CD4-positive, alpha-beta T cell treated with Interleukin-1 beta for 1 hour (primary cell): ENCODE measurements around the gene TTC23.
A peak's percentile ranks its signal among the peaks of the same experiment; 100 is the strongest.
"Not testable (repeated sequence)": the region's sequence is repeated elsewhere in the genome, so short reads cannot be mapped to it uniquely, and the experiment has no call there.

Source experiments
- DNase-seq, 2 donors: peaks; one replicate each; pipeline ENCODE4 v3.0.0-alpha.2; 2020 to 2022

TTC23 gene

DNA sequence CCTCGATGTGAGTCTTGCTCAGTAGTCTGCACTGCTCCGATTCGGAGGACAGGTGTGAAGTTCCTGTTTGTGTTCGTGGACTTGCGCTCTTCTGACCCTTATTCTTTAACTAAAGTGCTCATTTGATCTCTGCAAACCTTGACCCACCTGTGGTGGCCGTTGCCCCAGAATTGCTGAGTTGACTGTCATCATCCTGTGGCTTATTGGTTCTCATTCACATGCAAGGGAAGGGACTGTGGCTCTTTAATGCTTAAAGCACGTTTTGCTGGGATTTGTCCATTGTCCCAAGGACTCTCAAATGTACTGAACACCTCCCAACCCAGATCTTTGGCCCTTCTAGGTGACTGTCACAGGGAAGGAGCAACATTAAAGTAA, 131.1 kb downstream of the TTC23 start:
- no peak for DNase-seq

DNA sequence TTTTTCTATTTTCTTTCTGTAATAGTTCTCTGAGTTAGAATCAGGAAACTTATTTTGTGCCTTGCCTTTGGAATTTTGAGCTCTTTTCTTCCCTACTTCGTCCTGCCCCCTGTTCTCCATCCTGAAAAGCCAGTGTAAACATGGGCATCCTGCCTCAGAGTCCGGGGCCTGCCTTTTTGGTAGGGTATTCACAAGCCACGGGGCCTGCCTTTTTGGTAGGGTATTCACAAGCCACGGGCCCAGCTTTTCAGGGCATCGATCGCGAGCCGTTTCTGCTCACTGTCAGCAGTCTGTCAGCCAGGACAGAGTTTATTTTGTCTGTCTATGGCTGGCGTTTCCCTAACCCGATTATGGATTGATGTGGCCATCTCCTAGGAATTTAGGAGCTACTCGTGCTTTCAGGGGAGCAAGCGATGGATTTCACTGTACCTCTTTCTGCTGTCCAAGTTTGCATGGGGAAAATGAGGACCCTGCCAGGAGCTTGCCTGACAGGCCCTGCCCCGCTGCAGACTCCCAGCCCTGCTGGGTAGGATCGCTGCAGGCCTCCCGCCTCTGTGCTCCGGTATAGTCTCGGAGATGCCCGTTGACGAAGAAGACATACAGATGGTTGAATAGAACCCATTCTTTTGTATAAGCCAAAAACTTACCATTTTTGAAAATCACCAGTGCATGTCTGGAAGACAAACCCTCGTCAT, 131.7 kb downstream of the TTC23 start:
- no peak for DNase-seq

DNA sequence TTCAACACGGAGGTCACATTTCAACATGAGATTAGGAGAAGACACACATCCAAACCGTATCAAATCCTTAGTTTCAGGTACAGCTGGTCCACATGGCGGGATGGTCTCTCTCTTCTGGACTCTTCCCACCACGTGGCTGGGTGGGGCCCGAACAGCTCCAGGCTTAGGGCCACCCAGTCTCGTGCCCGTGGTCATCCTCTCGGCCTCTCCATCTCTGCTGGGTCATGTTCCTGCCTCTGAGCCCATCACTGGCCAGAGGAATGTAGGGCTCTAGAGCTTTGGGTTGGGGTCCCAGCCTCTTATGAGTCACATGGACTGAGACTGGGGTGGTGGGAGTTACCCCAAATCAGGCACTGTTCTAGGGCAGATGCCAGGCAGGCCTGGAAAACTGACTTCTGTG, 132.3 kb downstream of the TTC23 start:
- no peak for DNase-seq

DNA sequence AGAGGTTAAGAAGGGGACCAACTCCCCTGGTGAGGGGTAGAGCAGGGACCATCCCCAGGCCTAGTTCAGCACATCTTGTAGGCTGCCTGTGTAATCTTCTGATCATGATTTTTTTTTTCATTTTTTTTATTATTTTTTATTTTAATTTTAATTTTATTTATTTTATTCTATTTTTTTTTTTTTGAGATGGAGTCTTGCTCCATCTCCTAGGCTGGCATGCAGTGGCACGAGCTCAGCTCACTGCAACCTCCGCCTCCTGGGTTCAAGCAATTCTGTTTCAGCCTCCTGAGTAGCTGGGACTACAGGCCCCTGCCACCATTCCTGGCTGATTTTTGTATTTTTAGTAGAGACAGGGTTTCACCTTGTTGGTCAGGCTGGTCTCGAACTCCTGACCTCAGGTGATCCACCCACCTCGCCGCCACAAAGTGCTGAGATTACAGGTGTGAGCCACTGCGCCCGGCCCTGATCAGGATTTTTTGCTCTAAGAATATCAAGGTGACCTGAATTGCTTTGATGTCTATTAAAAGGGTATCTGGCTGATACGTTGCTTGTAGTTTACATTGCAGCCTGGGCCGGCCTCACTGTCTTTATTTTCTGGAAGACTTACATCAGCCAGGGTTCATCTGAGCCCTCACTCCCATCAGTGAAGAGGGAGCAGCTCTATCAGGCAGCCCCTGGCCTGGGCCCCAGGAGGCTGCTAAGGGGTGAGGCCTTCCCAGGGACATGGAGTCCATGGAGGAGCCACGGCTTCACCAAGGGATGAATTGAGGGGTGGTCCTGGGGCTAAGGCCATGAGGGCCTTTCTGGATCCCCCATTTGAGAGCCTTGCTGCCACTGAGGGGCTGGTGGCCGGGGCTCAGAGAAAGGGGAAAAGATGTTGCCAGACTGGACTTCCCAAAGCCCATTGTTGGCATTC, 133.8 kb downstream of the TTC23 start:
- no peak for DNase-seq

DNA sequence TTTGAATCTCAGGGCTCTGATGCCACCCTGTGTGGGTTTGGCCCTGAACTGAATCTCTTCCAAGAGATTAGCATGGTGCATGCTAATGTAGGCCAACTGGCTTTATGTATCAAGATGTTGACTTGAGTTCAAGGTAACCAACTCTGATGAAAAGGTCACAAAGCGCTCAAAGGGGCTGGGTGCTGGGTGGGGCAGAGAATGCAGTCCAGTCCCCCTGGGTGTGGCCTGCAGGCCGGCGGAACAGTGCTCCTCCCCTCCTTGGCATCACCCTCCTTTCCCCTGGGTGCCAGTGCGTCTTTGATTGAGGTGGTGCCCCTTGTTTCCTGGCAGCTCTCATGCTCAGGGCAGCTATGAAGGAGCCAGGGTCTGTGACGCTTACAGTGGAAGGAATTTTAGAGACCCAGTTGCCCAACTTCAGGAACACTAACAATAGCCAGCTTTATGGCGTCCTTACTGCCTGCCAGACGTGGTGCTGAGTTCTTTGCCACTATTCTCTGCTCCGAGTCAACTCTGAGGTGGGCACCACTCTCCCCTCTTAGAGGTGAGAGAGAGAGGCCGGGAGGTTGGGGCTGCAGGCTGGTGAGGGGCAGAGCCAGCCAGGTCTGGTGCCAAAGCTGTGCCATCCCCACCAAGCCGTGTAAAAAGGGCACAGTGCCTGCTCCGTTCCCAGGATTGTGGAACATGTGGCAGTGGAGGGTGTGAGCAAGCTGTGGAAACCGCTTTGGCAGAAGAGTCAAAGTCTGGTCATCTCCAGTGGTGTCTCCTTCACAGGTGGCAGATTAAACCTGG, 134.7 kb downstream of the TTC23 start:
- DNase-seq: no peak

DNA sequence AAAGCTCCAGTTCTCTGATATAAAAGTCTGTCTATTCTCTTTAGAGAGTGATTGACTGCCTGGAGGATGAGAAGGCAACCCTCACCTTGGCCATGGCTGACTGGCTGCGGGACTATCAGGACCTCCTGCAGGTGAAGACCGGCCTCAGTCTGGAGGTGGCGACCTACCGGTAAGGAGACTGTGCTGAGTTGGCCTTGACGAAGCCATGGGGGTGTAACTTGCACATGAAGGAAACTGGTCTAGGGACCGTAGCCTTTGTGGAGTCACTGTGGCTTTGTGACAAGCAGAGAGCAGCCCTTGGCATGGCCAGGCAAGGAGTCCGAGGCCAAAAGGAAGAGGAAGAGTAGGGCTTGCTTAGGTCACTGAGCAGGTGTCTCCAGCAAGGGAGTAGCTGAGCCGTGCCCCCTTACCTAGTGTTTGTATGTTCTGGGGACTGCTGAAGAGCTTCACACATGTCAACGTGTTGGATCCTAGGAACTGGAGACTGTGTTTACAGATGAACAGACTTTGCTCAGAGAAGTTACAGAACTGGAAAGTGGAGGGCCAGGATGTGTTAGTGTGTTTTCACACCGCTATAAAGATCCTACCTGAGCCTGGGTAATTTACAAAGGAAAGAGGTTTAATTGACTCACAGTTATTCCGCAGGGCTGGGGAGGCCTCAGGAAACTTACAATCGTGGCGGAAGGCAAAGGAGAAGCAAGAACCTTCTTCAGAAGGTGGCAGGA, 135.7 kb downstream of the TTC23 start:
- DNase-seq: no peak

DNA sequence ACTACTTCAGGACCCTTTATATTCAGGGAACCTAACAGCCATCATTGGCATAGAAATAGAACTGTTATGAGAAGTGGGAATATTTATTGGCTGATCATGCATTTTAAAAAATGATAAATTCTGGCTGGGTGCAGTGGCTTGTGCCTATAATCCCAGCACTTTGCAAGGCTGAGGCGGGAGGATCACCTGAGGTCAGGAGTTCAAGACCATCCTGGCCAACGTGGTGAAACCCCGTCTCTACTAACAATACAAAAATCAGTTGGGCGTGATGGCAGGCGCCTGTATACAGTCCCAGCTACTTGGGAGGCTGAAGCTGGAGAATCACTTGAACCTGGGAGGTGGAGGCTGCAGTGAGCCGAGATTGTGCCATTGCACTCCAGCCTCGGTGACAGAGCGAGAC, 137.7 kb downstream of the TTC23 start:
- DNase-seq: not testable (repeated sequence)

DNA sequence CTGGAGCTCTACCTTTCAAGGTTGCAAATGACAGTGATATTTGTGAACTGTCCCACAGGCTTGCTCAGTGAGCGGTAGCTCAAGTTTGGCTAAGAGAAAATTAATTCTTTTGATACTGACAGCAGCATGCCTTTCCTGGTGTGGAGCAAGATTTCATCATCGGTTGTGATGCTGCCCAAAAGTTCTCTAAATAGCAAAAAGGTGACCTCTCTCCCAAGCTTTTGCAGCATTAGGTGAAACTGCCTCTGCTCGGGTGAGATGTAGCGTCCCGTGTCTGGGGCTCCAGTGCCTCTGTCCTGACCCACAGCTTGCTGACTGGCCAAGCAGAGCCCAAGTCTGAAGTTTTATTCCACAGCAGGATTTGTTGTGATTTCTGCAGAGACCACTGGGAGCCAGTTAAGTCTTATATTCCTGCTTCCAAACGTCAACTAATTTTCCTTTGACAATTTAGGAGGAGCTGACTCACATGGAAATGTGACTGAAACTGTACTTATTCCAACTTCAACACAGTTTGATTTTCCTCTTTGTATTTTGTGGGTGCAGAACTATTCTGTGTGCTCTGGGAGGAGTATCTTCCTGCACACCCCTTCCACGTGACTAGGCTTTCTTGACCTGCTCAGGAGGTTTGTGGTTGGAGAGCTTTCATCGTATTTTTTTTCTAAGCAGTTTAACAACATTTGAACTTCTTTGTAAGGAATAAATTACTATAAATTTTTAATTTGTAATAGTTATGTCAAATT, 138.6 kb downstream of the TTC23 start:
- DNase-seq: no peak

DNA sequence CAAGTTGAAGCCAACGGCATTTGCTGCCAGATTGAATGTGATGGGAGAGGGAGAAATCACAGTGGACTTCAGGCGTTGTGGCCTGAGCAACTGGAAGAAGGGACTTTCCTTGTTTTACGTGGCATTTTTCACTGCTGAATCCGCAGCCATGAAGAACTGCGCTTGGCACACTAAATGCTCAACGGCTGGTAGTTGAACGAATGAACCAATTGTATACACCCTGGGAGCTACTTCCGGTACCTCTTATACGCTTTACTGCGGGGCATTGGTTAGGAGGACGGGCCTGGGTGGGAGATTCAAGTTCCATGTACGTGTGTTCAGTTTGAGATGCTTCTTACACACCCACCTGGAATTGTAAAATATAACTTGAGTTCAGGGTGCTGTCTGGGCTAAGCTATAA, 139.3 kb downstream of the TTC23 start:
- no peak for DNase-seq

DNA sequence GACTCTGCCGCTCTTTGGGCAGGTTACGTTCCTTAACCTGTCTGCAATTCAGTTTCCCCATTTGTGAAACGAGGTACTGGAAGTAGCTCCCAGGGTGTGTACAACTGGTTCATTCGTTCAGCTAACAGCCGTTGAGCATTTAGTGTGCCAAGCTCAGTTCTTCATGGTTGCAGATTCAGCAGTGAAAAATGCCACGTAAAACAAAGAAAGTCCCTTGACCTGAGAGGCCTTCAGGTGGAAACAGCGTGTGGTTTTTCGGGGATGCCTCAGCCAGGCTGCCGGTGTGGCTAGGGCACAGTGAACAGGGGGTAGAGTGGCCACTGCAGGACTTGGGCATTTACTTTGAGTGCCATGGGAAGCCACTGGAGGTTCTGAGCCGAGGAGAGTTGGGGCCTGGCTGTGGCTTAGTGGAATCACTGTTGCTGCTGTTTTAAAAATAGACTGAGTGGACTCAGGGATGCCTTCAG, 139.8 kb downstream of the TTC23 start:
- no peak for DNase-seq

DNA sequence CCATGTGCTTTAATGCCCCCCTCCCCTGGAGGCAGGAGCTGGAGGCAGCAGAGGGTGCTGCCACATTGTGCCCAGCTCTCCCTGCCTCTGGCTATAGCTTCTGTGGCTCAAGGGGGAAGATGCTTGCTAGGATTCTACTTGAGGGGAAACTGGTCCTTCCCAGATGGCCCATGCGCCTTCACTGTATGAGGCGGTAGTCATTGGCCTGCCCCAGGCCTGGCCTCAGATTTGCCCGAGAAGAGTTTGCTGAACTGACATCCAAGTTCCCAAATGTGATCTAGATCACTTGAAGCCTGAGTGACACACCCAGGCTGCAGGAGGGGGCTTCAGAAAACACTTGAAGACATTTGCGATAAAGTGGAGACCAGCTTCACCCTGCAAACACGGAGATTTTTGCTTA, 140.4 kb downstream of the TTC23 start:
- DNase-seq: no peak

DNA sequence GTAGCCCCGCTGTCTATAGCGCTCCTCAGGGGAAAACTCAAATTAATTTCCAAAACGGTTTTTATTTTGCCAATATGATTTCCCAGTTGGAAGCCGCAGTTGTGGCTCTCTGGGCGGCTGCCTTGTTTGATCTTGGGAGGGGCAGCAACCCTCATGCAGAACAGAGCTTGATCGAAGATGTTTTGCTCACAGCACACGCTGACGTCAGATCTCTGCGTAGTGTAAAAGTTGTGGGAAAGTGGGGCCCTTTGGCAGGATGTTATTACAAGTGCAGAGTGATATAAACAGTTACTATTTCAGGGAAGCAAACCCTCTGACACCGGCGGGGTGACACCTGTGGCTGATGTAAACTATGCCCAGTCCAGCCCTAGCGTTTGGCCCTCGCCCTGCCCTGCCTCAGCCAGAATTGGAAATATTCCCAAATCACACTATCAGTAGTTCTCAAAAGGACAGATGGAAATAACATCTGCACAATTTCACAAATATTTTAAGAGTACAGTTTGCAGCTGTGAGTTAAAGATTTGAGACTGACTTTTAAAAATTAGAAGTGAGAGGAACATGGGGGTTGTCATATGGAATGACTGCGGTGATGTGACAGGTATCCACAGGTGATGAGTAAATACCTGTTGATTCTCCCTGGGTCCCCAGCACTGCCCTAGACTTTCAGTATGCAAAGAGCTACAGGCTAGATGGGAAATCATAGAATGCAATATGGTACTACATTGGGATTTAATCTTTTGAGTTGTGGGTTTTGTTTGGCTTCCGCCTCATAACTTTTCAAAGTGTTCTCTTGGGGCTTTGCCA, 142.8 kb downstream of the TTC23 start:
- peak; percentile 31 to 36 for DNase-seq

DNA sequence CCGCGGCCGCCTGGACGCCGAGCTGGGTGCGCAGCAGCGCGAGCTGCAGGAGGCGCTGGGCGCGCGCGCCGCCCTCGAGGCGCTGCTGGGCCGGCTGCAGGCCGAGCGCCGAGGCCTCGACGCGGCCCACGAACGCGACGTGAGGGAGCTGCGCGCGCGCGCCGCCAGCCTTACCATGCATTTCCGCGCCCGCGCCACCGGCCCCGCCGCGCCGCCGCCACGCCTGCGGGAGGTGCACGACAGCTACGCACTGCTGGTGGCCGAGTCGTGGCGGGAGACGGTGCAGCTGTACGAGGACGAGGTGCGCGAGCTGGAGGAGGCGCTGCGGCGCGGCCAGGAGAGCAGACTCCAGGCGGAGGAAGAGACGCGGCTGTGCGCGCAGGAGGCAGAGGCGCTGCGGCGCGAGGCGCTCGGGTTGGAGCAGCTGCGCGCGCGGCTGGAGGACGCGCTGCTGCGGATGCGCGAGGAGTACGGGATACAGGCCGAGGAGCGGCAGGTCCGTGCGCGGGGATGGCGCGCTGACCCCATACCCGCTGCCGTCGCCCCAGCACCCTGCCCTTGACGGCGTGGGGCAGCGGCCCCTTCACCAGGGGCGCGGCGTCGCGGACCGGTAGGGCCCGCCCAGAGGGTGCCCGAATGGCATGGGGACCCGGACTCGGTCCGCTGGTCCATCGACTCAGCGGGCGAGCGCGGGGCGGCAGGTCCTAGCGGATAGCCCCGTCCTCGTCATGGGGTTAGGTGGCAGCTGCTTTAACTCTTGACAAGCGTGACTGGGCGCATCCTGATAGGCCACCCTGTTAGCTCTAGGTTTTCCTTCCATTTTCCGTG, 143.7 kb downstream of the TTC23 start:
- DNase-seq: peak; percentile 9 to 38

DNA sequence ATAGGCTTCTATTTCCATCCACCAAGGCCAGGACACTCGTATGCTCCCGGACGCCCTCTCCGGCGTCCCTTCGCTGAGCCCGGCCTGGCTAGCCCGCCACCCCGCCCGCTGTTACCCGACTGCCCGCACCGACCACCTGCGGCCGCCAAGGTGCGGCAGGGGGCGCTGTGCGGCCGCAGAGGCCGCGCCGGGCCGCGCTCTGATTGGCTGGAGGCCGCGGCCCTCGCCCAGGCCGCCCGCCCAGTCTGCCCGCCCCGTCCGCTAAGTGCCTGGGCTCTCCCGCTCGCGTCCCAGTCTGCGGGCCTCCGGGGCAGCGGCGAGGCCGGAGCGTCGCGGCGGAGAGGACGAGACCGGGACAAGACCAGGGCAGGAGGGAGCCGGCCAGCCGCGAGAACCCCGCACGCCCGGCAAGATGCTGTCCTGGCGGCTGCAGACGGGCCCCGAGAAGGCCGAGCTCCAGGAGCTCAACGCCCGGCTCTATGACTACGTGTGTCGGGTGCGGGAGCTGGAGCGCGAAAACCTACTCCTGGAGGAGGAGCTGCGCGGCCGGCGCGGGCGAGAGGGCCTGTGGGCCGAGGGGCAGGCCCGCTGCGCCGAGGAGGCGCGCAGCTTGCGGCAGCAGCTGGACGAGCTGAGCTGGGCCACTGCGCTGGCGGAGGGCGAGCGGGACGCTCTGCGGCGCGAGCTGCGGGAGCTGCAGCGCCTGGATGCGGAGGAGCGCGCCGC, 144.4 kb downstream of the TTC23 start, which contains the start of gene SYNM:
Gene SYNM, plus strand, starts transcription at position 293 of the 726 bp plus-strand sequence. Its CDS starts 120 bp downstream, at position 413.
- DNase-seq: peak; percentile 32 to 46

DNA sequence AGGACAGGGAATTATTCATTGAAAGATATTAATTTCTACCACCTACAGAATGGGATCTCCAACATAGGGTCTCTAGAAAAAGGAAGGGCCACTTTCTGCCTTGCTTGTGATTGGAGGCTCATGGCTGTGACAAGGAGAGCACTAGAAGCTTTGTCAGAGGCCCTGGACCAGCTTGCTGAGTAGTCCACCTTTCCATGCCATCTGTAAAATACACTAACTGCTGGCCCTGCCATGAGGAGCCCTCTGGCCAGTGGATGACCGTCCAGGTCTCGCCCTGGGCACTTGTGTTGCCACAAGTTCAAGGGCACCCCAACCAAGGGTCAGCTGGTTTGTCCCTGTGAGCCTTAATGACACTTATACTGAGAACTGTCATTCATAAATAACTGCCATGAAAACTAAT, 146.1 kb downstream of the TTC23 start:
- DNase-seq: no peak

DNA sequence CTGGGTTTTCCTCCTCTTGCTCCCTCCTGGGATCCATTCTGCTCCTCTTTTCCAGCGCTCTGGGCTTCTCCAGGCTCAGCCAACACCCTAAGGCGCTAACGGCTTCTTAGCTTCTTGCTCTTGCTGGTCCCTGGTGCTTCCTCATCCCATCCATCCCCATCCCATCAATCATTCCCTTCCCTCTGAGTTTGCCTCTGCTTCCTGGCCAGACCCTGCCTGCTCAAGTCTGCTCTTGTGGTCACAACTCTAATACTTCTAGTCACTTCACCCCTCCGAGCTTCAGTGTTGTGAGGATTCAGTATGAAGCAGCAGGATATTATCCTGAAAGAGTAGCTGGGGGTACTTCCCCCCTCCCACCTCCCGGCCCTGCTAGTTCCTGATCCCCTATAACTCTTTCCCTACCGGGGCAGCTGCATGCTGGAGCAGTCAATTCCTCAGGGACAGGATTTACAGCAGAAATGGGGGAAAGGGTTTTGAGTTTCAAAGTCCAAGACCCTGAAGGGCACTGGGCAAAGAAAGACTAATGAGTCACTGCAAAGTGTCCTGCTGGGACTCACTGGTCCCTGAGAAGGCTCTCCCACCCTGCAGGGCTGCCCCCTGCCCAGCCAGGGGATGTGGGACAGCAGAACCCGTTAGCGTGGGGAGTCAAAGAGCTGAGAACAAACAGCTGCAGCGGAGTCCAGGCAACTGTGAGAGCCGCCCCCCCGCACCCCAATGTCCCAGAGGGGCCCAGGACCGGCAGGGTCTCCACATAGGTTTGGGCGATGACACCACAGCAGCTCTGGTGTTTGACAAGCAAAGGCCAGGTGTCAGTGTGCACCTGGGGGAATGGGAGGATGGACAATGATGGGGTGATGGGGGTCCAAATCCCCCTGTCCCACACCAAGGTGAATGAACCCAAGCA, 146.8 kb downstream of the TTC23 start:
- DNase-seq: no peak

DNA sequence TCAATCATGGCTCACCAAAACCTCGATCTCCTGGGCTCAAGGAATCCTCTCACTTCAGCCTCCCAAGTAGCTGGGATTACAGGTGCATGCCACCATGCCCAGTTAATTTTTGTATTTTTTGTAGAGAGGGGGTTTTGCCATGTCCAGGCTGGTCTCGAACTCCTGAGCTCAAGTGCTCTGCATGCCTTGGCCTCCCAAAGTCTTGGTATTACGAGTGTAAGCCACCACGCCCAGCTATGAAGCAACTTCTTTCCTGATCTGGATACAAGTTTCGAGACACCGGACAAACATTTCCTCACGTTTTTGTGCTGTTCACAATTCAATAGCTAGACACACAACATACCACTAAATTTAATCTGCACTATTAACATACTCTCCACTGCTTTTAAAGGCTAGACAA, 147.9 kb downstream of the TTC23 start:
- DNase-seq: no peak
